ENCODE results near the gene DDN. TPM values are rescaled to one million over a fixed set of nuclear protein-coding genes. Genes with fewer than 3 reads are reported as not detected.

Gene DDN
- total RNA-seq, 2 experiments from 2014 or later, result 0.72 to 1.2 TPM

- ATAC-seq, result no peak
- intact Hi-C loops (cut with micrococcal nuclease), result loop anchor here (5.0 kb wide), 1 partner anchor 97 kb away; the partner anchor contains the start of gene DHH
- H3K27me3 Mint-ChIP-seq, result peaks cover 39% of the 10 kb centered on the region
Observed at GRCh38 chr12:48995086-48995879, 3.9 kb downstream of the DDN start.

GRCh38 chr12:48994224-48995085, 4.7 kb downstream of the DDN start:
- Mint-ChIP-seq H3K27me3 (peaks cover 39% of the 10 kb centered on the region), H3K36me3 (ENCODE audit: low read depth) (no peaks in the 10 kb centered on the region), H3K4me1 (ENCODE audit: low read depth) (peaks cover 16% of the 10 kb centered on the region), H3K4me3 (no peak overlapping the region), H3K27ac (no peak overlapping the region), H3K9me3 (no peaks in the 10 kb centered on the region)
- ChIA-PET CTCF (interaction anchor here (1.1 to 21.6 kb wide), 11 partner anchors 14 to 142 kb away, joined by 3 to 896 read pairs (median 5); partner anchors contain the start of genes ARF3, DDX23, DHH and WNT1), POLR2A (interaction anchor here (0.7 to 1.9 kb wide), 3 partner anchors 16 to 142 kb away, joined by 3 to 5 read pairs (median 3); partner anchors contain the start of genes PRKAG1 and WNT1)
- intact Hi-C loops (cut with micrococcal nuclease), result loop anchor here (5.0 kb wide), 1 partner anchor 98 kb away; the partner anchor contains the start of gene DHH
- ATAC-seq, result no peak
- no peak for DNase-seq
- TF ChIP-seq CTCF (IDR thresholded peaks at IDR 0.05), result no peak

More at GRCh38 chr12:48995086-48995879, 3.9 kb downstream of the DDN start:
- H3K4me1 Mint-ChIP-seq (ENCODE audit: low read depth), result peaks cover 24% of the 10 kb centered on the region
- ChIA-PET POLR2A (interaction anchor here (0.7 to 1.9 kb wide), 3 partner anchors 17 to 143 kb away, joined by 3 to 5 read pairs (median 3); partner anchors contain the start of genes PRKAG1 and WNT1), CTCF (interaction anchor here (1.1 to 21.6 kb wide), 14 partner anchors 13 to 143 kb away, joined by 3 to 896 read pairs (median 6); partner anchors contain the start of genes ARF3, DDX23, DHH and WNT1)
- H3K27ac Mint-ChIP-seq, result no peak overlapping the region
- peaks cover 2% of the 10 kb centered on the region for H3K36me3 Mint-ChIP-seq (ENCODE audit: low read depth)
- H3K4me3 Mint-ChIP-seq, result no peak overlapping the region
- peak; percentile 84 for TF ChIP-seq CTCF (IDR thresholded peaks at IDR 0.05)
- DNase-seq, result peak; percentile 71
- no peaks in the 10 kb centered on the region for H3K9me3 Mint-ChIP-seq

- ChIA-PET CTCF (interaction anchor here (1.2 to 21.6 kb wide), 10 partner anchors 15 to 141 kb away, joined by 3 to 896 read pairs (median 6); partner anchors contain the start of genes ARF3, DDX23, WNT1 and WNT10B), POLR2A (no interaction called here)
- Mint-ChIP-seq H3K27me3 (peaks cover 44% of the 10 kb centered on the region), H3K27ac (no peak overlapping the region), H3K4me1 (ENCODE audit: low read depth) (peaks cover 14% of the 10 kb centered on the region), H3K36me3 (ENCODE audit: low read depth) (no peaks in the 10 kb centered on the region), H3K4me3 (no peak overlapping the region), H3K9me3 (no peaks in the 10 kb centered on the region)
- TF ChIP-seq CTCF (IDR thresholded peaks at IDR 0.05), result no peak
- ATAC-seq, result no peak
- intact Hi-C loops (cut with micrococcal nuclease), result no loop called here
- DNase-seq, result no peak
Observed at GRCh38 chr12:48993787-48994186, 5.4 kb downstream of the DDN start.

- ATAC-seq (no peak), DNase-seq (no peak)
- no peak overlapping the region for H3K4me3 Mint-ChIP-seq
- H3K27me3 Mint-ChIP-seq, result peaks cover 43% of the 10 kb centered on the region
- POLR2A ChIA-PET, result interaction anchor here (1.0 to 1.2 kb wide), 2 partner anchors 14 to 23 kb away, joined by 3 to 4 read pairs; partner anchors contain the start of gene WNT1
- CTCF ChIA-PET, result interaction anchor here (0.7 to 21.6 kb wide), 4 partner anchors 27 to 170 kb away, joined by 3 to 896 read pairs (median 8); partner anchors contain the start of genes ARF3, WNT1 and WNT10B
- H3K4me1 Mint-ChIP-seq (ENCODE audit: low read depth), result peaks cover 4% of the 10 kb centered on the region
- no peaks in the 10 kb centered on the region for H3K36me3 Mint-ChIP-seq (ENCODE audit: low read depth)
- intact Hi-C loops (cut with micrococcal nuclease), result no loop called here
- H3K9me3 Mint-ChIP-seq, result no peaks in the 10 kb centered on the region
- TF ChIP-seq CTCF (IDR thresholded peaks at IDR 0.05), result no peak
- no peak overlapping the region for H3K27ac Mint-ChIP-seq
Observed at GRCh38 chr12:48991247-48992050, 7.7 kb downstream of the DDN start.

Measured in activated CD8-positive, alpha-beta T cell treated with anti-CD3 and anti-CD28 coated beads for 36 hours (primary cell).